ENCODE data around the gene TRABD2A. TPM values are rescaled to one million over a fixed set of nuclear protein-coding genes. Genes with fewer than 3 reads are reported as not detected.

TRABD2A gene
- total and polyA plus RNA-seq, 2 of the 13 experiments (the other 11 are each of a cell fraction or from before 2014, with no cell fraction given): 0.15 TPM; not detected in 1

DNA sequence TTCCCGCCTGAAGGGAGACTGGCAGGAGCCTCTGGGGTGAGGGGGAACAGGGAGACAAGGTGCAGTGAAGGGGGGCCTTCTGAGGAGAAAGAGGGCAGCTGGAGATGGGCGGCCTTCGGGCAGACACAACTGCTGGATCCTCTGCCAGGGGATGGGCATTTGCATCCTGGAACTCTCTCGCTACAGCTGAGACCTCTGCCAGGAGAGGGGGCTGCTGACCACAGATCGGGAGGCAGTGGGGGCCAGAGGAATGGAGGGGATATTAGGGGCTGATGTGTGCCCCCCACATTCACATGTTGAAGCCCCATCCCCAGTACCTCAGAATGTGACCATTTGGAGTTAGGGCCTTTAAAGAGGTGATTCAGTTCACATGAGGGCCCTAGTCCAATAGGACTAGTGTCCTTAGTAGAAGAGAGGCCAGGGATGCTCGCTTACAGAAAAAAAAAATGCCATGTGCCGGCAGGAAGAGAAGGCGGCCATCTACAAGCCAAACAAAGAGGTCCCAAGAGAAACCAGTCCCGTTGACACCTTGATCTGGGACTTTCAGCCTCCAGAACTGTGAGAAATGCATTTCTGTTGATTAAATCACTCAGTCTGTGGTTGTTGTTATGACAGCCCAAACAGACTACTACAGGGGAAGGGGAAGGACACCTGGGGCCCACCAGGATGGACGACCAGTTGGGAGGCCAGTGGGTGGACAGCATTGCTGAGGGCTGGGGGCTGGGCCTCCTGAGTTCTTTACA, 50.0 kb downstream of the TRABD2A start:
- WGBS (ENCODE audit: low lambda C conversion rate): 27% methylated on average over 8 of the region's 10 CpGs
- no TSS peak for BruUV-seq (replicated peaks)
- no peak for FAIRE-seq

More for the DNA sequence above, 50.0 kb downstream of the TRABD2A start:
- no peaks in the 10 kb centered on the region for H4K20me1 ChIP-seq (ENCODE audit: insufficient read depth, low read length)
- ChIA-PET POLR2A (no interaction called here), CTCF (ENCODE audit: low intra/inter-chr PET ratio, low total read pairs) (no interaction called here)
- in situ Hi-C loops (cut with HindIII; ENCODE audit: extremely low pct_ligation_motif_present, low pct_unique_long_range_greater_than_20kb) (no loop called here), intact Hi-C loops (cut with micrococcal nuclease; ENCODE audit: unreplicated experiment) (no loop called here)
- 0 out of 2 replicates have a peak, but pooled peaks have one; percentile 13 for TF ChIP-seq RAD21 (CRISPR knock-in tag; IDR thresholded peaks at IDR 0.05)
- TF ChIP-seq STAG1 (CRISPR knock-in tag; IDR thresholded peaks at IDR 0.05): peak; percentile 48
- TF ChIP-seq, protein P1, sequence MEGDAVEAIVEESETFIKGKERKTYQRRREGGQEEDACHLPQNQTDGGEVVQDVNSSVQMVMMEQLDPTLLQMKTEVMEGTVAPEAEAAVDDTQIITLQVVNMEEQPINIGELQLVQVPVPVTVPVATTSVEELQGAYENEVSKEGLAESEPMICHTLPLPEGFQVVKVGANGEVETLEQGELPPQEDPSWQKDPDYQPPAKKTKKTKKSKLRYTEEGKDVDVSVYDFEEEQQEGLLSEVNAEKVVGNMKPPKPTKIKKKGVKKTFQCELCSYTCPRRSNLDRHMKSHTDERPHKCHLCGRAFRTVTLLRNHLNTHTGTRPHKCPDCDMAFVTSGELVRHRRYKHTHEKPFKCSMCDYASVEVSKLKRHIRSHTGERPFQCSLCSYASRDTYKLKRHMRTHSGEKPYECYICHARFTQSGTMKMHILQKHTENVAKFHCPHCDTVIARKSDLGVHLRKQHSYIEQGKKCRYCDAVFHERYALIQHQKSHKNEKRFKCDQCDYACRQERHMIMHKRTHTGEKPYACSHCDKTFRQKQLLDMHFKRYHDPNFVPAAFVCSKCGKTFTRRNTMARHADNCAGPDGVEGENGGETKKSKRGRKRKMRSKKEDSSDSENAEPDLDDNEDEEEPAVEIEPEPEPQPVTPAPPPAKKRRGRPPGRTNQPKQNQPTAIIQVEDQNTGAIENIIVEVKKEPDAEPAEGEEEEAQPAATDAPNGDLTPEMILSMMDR (CRISPR knock-in tag; IDR thresholded peaks at IDR 0.05): peak; percentile 51
- TF ChIP-seq, protein P2, sequence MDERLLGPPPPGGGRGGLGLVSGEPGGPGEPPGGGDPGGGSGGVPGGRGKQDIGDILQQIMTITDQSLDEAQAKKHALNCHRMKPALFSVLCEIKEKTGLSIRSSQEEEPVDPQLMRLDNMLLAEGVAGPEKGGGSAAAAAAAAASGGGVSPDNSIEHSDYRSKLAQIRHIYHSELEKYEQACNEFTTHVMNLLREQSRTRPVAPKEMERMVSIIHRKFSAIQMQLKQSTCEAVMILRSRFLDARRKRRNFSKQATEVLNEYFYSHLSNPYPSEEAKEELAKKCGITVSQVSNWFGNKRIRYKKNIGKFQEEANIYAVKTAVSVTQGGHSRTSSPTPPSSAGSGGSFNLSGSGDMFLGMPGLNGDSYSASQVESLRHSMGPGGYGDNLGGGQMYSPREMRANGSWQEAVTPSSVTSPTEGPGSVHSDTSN (CRISPR knock-in tag; IDR thresholded peaks at IDR 0.05): no peak
- TF ChIP-seq ZNF605 (CRISPR knock-in tag; IDR thresholded peaks at IDR 0.05): 0 out of 2 replicates have a peak, but pooled peaks have one; percentile 15
- no peaks in the 10 kb centered on the region for H3K36me3 ChIP-seq (replicated peaks in 1 of 2; ENCODE audit: control insufficient read depth in 1 of 2, insufficient read depth in 2 of 2, low read length in 2 of 2)
- ATAC-seq (peak; percentile 34; the same call in 2 of the 3 replicates), DNase-seq (ENCODE audit: low spot score) (no peak)
- no peak overlapping the region for H3K4me2 ChIP-seq (ENCODE audit: low read depth, low read length)
- H2AFZ ChIP-seq (ENCODE audit: low read length): no peak overlapping the region
- H3K9ac ChIP-seq (ENCODE audit: insufficient read depth, low read depth, low read length): no peak overlapping the region
- H3K27ac ChIP-seq (ENCODE audit: extremely low read length, insufficient read depth, low read length): no peak overlapping the region
- no peaks in the 10 kb centered on the region for H3K79me2 ChIP-seq (ENCODE audit: insufficient read depth, low read length)
- no peaks in the 10 kb centered on the region for H3K4me1 ChIP-seq (ENCODE audit: insufficient read depth, low read length)
- H3K4me3 ChIP-seq (replicated peaks in 1 of 3; ENCODE audit: insufficient read depth in 1 of 3, low read depth in 2 of 3, low read length in 3 of 3): no peak overlapping the region
- H3K27me3 ChIP-seq (ENCODE audit: control insufficient read depth in 1 of 2, insufficient read depth in 2 of 2, low read length in 2 of 2): peaks cover 0 to 2% of the 10 kb centered on the region in 2 experiments; a peak in 3 of 5 replicates
- 0 out of 2 replicates have a peak, but pooled peaks cover under 1% of the 10 kb centered on the region for H3K9me3 ChIP-seq (ENCODE audit: low read length)
